ENCODE measurements around the gene NOTCH2. TPM values are rescaled to one million over a fixed set of nuclear protein-coding genes. Genes with fewer than 3 reads are reported as not detected.

The NOTCH2 gene
- total RNA-seq, 1 experiment from 2014 or later = 53.7 TPM

DNA sequence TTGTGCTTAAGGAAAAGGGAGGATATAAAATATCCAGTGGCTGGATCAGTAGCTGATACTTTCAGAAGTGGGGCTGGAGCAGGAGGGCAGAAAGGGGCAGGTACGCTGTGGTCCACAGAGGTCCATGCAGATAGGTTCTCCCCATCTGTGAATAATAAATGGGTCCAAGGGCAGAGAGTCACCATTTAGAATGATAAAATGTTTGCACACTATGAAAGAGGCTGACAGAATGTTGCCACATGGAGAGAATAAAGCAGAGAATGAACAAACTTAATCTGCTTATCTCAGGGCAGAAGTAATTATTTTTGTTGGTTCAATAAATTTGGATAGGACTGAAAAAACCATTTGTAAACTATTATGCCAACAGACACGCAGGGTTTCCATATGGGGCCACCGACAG is 156.5 kb downstream of the NOTCH2 start:
- no peak for DNase-seq
- Histone ChIP-seq H3K14ac (ENCODE audit: insufficient read depth, low read length) (no peak overlapping the region), H2BK120ac (ENCODE audit: low read depth, low read length, poor library complexity, severe bottlenecking) (no peak overlapping the region), H3K4me2 (ENCODE audit: insufficient read depth, insufficient read length, low read length) (no peak overlapping the region), H3K4me1 (ENCODE audit: insufficient read depth, low read length) (no peaks in the 10 kb centered on the region; the same call in 1 of the 2 replicates), H4K20me1 (ENCODE audit: control insufficient read depth, insufficient read depth, insufficient read length) (no peaks in the 10 kb centered on the region), H3K4ac (ENCODE audit: low read depth, low read length) (no peak overlapping the region), H3K23ac (ENCODE audit: insufficient read length, low read depth, low read length) (no peak overlapping the region), H3K9ac (ENCODE audit: extremely low read depth, insufficient read length, low read length) (no peak overlapping the region), H3K23me2 (ENCODE audit: insufficient read length, low read depth, low read length, poor library complexity, severe bottlenecking) (no peaks in the 10 kb centered on the region), H2AK5ac (ENCODE audit: insufficient read length, low read length) (no peak overlapping the region), H4K8ac (replicated peaks; ENCODE audit: insufficient read length, low read depth, low read length) (no peak overlapping the region), H3T11ph (ENCODE audit: low read length) (no peak overlapping the region), H3K56ac (ENCODE audit: insufficient read length, low read depth, low read length) (no peak overlapping the region), H3K9me3 (ENCODE audit: control insufficient read depth, low read depth, low read length) (no peaks in the 10 kb centered on the region), H4K91ac (ENCODE audit: insufficient read length, low read depth, low read length) (no peak overlapping the region), H2AFZ (ENCODE audit: low read length) (no peak overlapping the region), H3K79me1 (ENCODE audit: insufficient read depth, low read depth, low read length, poor library complexity, severe bottlenecking) (no peaks in the 10 kb centered on the region), H3K27me3 (ENCODE audit: insufficient read depth, low read length) (no peaks in the 10 kb centered on the region), H2BK12ac (ENCODE audit: insufficient read length, low read depth, low read length) (no peak overlapping the region), H3K18ac (ENCODE audit: insufficient read length, low read depth, low read length) (no peak overlapping the region), H3K27ac (ENCODE audit: insufficient read length, low read depth, low read length) (no peak overlapping the region), H2BK15ac (ENCODE audit: low read depth, low read length) (no peak overlapping the region), H2BK5ac (ENCODE audit: insufficient read length, low read length) (no peak overlapping the region), H3K79me2 (ENCODE audit: insufficient read depth, low read length) (no peaks in the 10 kb centered on the region), H4K5ac (ENCODE audit: insufficient read length, low read depth, low read length) (no peak overlapping the region), H2BK20ac (ENCODE audit: low read depth, low read length, poor library complexity, severe bottlenecking) (no peak overlapping the region)
- no CpG with 5 or more reads among the region's 3 CpGs for WGBS (ENCODE audit: extremely low coverage, insufficient read length, low lambda C conversion rate)
- H3K27ac Mint-ChIP-seq = no peak overlapping the region
- H3K4me1 Mint-ChIP-seq = peaks cover 11 to 13% of the 10 kb centered on the region in 2 experiments
- H3K9me3 Mint-ChIP-seq = no peaks in the 10 kb centered on the region
- no peak overlapping the region for H3K4me3 Mint-ChIP-seq
- H3K27me3 Mint-ChIP-seq (ENCODE audit: low read depth) = no peaks in the 10 kb centered on the region
- TF ChIP-seq, protein P1, sequence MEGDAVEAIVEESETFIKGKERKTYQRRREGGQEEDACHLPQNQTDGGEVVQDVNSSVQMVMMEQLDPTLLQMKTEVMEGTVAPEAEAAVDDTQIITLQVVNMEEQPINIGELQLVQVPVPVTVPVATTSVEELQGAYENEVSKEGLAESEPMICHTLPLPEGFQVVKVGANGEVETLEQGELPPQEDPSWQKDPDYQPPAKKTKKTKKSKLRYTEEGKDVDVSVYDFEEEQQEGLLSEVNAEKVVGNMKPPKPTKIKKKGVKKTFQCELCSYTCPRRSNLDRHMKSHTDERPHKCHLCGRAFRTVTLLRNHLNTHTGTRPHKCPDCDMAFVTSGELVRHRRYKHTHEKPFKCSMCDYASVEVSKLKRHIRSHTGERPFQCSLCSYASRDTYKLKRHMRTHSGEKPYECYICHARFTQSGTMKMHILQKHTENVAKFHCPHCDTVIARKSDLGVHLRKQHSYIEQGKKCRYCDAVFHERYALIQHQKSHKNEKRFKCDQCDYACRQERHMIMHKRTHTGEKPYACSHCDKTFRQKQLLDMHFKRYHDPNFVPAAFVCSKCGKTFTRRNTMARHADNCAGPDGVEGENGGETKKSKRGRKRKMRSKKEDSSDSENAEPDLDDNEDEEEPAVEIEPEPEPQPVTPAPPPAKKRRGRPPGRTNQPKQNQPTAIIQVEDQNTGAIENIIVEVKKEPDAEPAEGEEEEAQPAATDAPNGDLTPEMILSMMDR (conservative IDR thresholded peaks at IDR 0.05) = no peak
- H3K36me3 Mint-ChIP-seq (ENCODE audit: insufficient read depth in 1 of 3, low read depth in 3 of 3) = peaks cover 15 to 35% (median 23%) of the 10 kb centered on the region in 3 experiments; a peak in 6 of 7 replicates
